Measurements from ENCODE around the gene SLC34A1. TPM values are rescaled to one million over a fixed set of nuclear protein-coding genes. Genes with fewer than 3 reads are reported as not detected.

The SLC34A1 gene
- total and polyA plus RNA-seq, 2 donors (not counting 1 experiment from before 2014, with no cell fraction given), result 0.06 TPM; not detected in 1

DNA sequence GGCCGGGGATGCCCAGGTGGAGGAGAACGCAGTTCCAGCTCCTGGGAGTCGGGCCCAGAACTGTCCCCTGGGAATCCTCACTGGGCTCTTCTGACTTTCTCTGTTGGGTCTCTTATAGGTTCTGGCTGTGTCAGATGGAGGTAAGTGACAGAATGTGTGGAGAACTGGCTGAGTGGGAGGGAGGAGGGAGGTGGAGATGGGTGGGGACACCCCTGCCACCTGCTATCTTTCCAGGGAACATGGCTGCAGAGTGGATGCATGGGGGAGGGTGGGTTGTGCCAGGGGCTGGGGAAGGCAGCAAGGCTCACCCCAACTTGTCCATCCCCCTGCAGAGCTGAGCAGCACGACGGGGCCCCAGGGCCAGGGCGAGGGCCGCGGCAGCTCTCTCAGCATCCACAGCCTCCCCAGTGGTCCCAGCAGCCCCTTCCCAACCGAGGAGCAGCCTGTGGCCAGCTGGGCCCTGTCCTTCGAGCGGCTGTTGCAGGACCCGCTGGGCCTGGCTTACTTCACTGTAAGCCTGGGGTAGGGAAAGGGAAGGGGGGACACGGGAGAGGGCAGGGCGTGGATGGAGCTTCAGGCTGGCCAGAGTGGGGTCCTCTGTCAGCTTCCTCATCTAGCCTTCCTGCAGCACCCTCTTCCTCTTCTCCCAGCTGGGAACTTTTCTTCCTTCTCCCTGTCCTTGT is 18.2 kb upstream of the SLC34A1 start:
- CTCF ChIA-PET, result interaction anchor here (1.2 to 3.3 kb wide), 3 partner anchors 25 to 56 kb away, joined by 3 to 9 read pairs (median 5); no protein-coding TSS in a partner anchor

More for the DNA sequence above, 18.2 kb upstream of the SLC34A1 start:
- H3K9ac ChIP-seq (ENCODE audit: low read length), result no peak overlapping the region
- no peak overlapping the region for H3K27ac Mint-ChIP-seq
- H2AFZ ChIP-seq (ENCODE audit: insufficient read depth, low read depth, low read length, poor library complexity, severe bottlenecking), result no peak overlapping the region
- H4K20me1 ChIP-seq (ENCODE audit: control insufficient read depth, insufficient read depth, low read length, poor library complexity, severe bottlenecking), result peaks cover 96% of the 10 kb centered on the region
- no peak overlapping the region for H3K4me3 ChIP-seq (ENCODE audit: control extremely low read depth in 1 of 5, extremely low read depth in 1 of 5, insufficient read depth in 1 of 5, low read depth in 2 of 5, low read length in 4 of 5)
- no peak for TF ChIP-seq EZH2 (IDR thresholded peaks at IDR 0.05; ENCODE audit: borderline replicate concordance, insufficient read depth, low read depth, low read length, poor library complexity, severe bottlenecking)
- TF ChIP-seq, protein P1, sequence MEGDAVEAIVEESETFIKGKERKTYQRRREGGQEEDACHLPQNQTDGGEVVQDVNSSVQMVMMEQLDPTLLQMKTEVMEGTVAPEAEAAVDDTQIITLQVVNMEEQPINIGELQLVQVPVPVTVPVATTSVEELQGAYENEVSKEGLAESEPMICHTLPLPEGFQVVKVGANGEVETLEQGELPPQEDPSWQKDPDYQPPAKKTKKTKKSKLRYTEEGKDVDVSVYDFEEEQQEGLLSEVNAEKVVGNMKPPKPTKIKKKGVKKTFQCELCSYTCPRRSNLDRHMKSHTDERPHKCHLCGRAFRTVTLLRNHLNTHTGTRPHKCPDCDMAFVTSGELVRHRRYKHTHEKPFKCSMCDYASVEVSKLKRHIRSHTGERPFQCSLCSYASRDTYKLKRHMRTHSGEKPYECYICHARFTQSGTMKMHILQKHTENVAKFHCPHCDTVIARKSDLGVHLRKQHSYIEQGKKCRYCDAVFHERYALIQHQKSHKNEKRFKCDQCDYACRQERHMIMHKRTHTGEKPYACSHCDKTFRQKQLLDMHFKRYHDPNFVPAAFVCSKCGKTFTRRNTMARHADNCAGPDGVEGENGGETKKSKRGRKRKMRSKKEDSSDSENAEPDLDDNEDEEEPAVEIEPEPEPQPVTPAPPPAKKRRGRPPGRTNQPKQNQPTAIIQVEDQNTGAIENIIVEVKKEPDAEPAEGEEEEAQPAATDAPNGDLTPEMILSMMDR (IDR thresholded peaks at IDR 0.05), result no peak
- H3K9me3 Mint-ChIP-seq (ENCODE audit: insufficient read depth), result no peaks in the 10 kb centered on the region
- POLR2A ChIA-PET, result no interaction called here
- peaks cover 0 to 49% of the 10 kb centered on the region in 2 experiments for H3K36me3 ChIP-seq (replicated peaks in 1 of 2; ENCODE audit: control extremely low read depth in 1 of 2, control insufficient read depth in 1 of 2, extremely low read depth in 1 of 2, insufficient read depth in 2 of 2, low read length in 1 of 2)
- intact Hi-C loops (cut with micrococcal nuclease), result no loop called here
- H3K27me3 ChIP-seq (replicated peaks in 1 of 4; ENCODE audit: control extremely low read depth in 1 of 4, control insufficient read depth in 3 of 4, insufficient read depth in 4 of 4, low read length in 3 of 4), result no peaks in the 10 kb centered on the region
- no peak for DNase-seq
- H3K4me1 Mint-ChIP-seq, result peaks cover 55% of the 10 kb centered on the region
- H3K27me3 Mint-ChIP-seq, result no peaks in the 10 kb centered on the region
- no peak overlapping the region for H3K4me3 Mint-ChIP-seq
- ATAC-seq (ENCODE audit: low read depth), result no peak
- 97% methylated on average over 9 of the region's 14 CpGs for WGBS (ENCODE audit: insufficient coverage)
- H3K27ac ChIP-seq (ENCODE audit: low read length in 2 of 2), result no peak overlapping the region
- peaks cover 41 to 56% of the 10 kb centered on the region in 2 donors for H3K4me1 ChIP-seq (ENCODE audit: control insufficient read depth in 2 of 2, insufficient read depth in 2 of 2, low read length in 2 of 2)
- H3K79me2 ChIP-seq (ENCODE audit: control insufficient read depth, insufficient read depth, low read length), result peaks cover 55% of the 10 kb centered on the region
- H3K9me3 ChIP-seq (ENCODE audit: control extremely low read depth in 1 of 3, control insufficient read depth in 2 of 3, insufficient read depth in 1 of 3, low read length in 2 of 3), result no peaks in the 10 kb centered on the region
- H3K4me2 ChIP-seq (replicated peaks; ENCODE audit: low read depth, low read length, poor library complexity, severe bottlenecking), result no peak overlapping the region
